ENCODE data around the gene CAND1.

CAND1 gene

GRCh38 chr12:67276421-67276820 is 7.3 kb downstream of the CAND1 start:
- intact Hi-C loops (cut with DNase I) = no loop called here
- DNase-seq = no peak

- intact Hi-C loops (cut with DNase I) = no loop called here
- no peak for DNase-seq
Observed at GRCh38 chr12:67279637-67280036, 10.5 kb downstream of the CAND1 start.

GRCh38 chr12:67280088-67280487 is 10.9 kb downstream of the CAND1 start:
- no peak for DNase-seq
- intact Hi-C loops (cut with DNase I) = no loop called here

- no peak for DNase-seq
- intact Hi-C loops (cut with DNase I) = no loop called here
Observed at GRCh38 chr12:67280572-67280971, 11.4 kb downstream of the CAND1 start.

- intact Hi-C loops (cut with DNase I) = no loop called here
- DNase-seq = no peak
Observed at GRCh38 chr12:67284561-67284960, 15.4 kb downstream of the CAND1 start.

GRCh38 chr12:67286257-67286656 is 17.1 kb downstream of the CAND1 start:
- DNase-seq = no peak
- intact Hi-C loops (cut with DNase I) = no loop called here

- DNase-seq = no peak
- intact Hi-C loops (cut with DNase I) = no loop called here
Observed at GRCh38 chr12:67287311-67287710, 18.2 kb downstream of the CAND1 start.

GRCh38 chr12:67288561-67288960 is 19.4 kb downstream of the CAND1 start:
- no peak for DNase-seq
- intact Hi-C loops (cut with DNase I) = no loop called here

- no peak for DNase-seq
- intact Hi-C loops (cut with DNase I) = no loop called here
Observed at GRCh38 chr12:67290378-67290777, 21.2 kb downstream of the CAND1 start.

- intact Hi-C loops (cut with DNase I) = no loop called here
- no peak for DNase-seq
Observed at GRCh38 chr12:67299526-67299925, 30.4 kb downstream of the CAND1 start.

- DNase-seq = no peak
- intact Hi-C loops (cut with DNase I) = no loop called here
Observed at GRCh38 chr12:67299926-67300325, 30.8 kb downstream of the CAND1 start.

- intact Hi-C loops (cut with DNase I) = no loop called here
- DNase-seq = no peak
Observed at GRCh38 chr12:67302162-67302561, 33.0 kb downstream of the CAND1 start.

- DNase-seq = no peak
- intact Hi-C loops (cut with DNase I) = no loop called here
Observed at GRCh38 chr12:67305544-67305943, 36.4 kb downstream of the CAND1 start.

- intact Hi-C loops (cut with DNase I) = no loop called here
- DNase-seq = no peak
Observed at GRCh38 chr12:67306712-67307111, 37.6 kb downstream of the CAND1 start.

- no peak for DNase-seq
- intact Hi-C loops (cut with DNase I) = no loop called here
Observed at GRCh38 chr12:67315661-67316060, 46.5 kb downstream of the CAND1 start.

- no peak for DNase-seq
- intact Hi-C loops (cut with DNase I) = no loop called here
Observed at GRCh38 chr12:67318786-67319185, 49.6 kb downstream of the CAND1 start.

- intact Hi-C loops (cut with DNase I) = no loop called here
- DNase-seq = no peak
Observed at GRCh38 chr12:67319936-67320335, 50.8 kb downstream of the CAND1 start.

GRCh38 chr12:67320614-67321295 is 51.6 kb downstream of the CAND1 start:
- intact Hi-C loops (cut with DNase I) = no loop called here

GRCh38 chr12:67322580-67322979 is 53.4 kb downstream of the CAND1 start:
- no peak for DNase-seq
- intact Hi-C loops (cut with DNase I) = no loop called here

More at GRCh38 chr12:67320614-67321295, 51.6 kb downstream of the CAND1 start:
- DNase-seq = no peak

GRCh38 chr12:67323007-67323406 is 53.8 kb downstream of the CAND1 start:
- intact Hi-C loops (cut with DNase I) = no loop called here
- no peak for DNase-seq

GRCh38 chr12:67326637-67327036 is 57.5 kb downstream of the CAND1 start:
- intact Hi-C loops (cut with DNase I) = no loop called here
- no peak for DNase-seq

- intact Hi-C loops (cut with DNase I) = no loop called here
- DNase-seq = no peak
Observed at GRCh38 chr12:67327466-67327865, 58.3 kb downstream of the CAND1 start.

Data from head of caudate nucleus (tissue), 42 donors.